Stimulated activated CD8-positive, alpha-beta memory T cell treated with anti-CD3 and anti-CD28 coated beads, Interleukin-4, amount 100 ng/mL, for 24 hours (primary cell): ENCODE measurements around the gene TLX2.

Source experiments
- DNase-seq: peaks from one replicate; pipeline ENCODE4 v3.0.0-alpha.2; 2020; ENCODE audit warnings: low read depth

The TLX2 gene

DNA sequence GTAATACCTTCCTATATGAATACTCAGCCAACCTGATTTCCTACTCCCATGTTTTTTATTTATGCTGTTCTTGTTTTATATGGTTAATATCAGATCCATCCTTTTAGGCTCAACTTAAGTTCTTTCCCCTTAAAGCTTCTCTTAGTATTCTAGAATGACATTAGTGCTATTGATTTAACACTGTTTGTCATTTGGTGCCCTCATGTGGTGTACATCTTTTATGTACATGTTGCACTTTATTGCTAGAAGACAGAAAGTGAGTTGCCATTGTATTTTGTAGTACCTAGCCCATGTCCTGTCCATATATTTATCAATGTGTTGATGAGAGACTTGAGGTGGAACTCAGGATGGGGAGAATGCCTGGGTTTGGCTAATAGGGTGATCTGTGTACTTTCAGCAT is 18.0 kb downstream of the TLX2 start:
- DNase-seq: no peak

GRCh38 chr2:74533464-74533863 is 19.2 kb downstream of the TLX2 start:
- DNase-seq: no peak

GRCh38 chr2:74534411-74534810 is 20.2 kb downstream of the TLX2 start:
- no peak for DNase-seq

- DNase-seq: no peak
Measured at GRCh38 chr2:74535440-74535965, 21.3 kb downstream of the TLX2 start.

- no peak for DNase-seq
Measured at GRCh38 chr2:74536166-74536950, 22.1 kb downstream of the TLX2 start.

DNA sequence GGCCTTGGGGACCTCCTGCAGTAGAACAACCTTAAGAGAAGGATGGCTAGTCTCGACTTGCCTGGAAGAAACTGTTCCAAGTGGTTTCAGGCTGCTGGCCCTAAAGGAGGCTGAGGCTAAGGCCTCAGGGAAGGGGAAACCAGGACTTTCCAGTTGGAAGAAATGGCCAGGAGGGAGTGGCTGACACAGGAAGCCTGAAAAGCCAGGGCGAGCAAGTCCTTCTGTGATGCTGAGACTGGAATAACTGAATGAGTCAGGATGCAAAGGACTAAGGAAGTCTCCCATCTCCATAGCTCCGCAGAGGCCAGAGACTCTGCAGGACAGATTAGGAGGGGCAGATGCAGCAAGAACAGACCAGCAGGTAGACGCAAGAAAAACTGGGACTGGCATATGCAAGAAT is 22.9 kb downstream of the TLX2 start:
- DNase-seq: no peak

DNA sequence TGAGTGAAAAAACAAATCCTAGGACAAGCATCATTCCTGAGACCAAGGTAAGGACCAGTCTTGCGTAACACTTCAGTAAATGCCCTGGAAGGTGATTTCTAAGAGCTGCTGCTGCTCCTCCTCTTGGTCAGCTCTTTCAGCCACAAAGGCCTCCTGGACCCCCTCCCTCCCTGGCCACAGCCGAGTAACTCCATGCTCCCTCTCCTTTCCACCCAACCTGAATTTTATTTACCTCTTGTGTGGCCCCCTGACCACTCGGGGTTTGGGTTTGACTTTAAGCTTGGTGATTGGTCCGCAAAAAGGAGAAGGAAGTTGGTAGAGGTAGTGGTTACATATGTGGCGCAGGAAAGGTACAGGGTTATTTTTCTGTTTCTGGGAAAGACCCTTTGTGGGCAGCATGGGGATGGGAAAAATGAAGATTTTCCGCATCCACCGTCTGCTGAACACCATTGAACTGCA is 24.7 kb downstream of the TLX2 start:
- DNase-seq: no peak

DNA sequence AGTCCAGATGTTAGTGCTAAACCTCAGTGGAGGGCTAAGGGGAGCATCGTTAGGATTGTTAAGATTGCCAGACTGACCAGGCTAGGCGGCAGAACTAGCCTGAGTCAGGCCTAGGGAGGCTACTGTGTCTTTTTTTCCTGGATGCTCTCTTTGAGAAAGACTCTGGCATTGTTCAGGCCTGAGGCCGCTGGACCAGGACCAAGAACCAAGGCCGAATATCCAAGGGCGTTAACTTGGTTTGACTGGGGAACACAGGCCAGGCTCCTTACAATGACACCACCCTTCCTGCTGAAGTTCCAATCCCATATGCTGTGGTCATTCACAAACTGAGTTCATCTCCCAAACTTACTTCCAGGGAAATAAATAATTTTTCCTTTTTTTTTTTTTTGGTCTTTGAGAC is 26.0 kb downstream of the TLX2 start:
- no peak for DNase-seq

DNA sequence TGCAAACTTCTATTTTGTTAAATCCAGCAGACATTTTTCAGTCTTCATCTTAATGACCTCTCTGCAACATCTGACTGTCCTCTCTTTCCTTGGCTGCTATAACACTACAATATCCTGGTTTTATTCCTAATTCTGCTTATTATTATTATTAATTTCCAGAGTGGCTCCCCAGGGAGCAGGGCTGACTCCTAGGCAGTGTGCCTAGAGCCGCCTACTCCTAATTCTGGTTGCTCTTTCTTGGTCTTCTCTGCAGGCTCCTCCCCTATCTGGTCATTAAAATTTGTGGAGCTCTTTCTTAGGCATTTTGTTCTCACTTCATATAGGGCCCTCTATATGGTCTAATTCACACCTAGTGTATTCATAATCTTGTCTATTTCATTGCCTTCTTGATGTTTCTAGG is 28.7 kb downstream of the TLX2 start:
- DNase-seq: no peak

DNA sequence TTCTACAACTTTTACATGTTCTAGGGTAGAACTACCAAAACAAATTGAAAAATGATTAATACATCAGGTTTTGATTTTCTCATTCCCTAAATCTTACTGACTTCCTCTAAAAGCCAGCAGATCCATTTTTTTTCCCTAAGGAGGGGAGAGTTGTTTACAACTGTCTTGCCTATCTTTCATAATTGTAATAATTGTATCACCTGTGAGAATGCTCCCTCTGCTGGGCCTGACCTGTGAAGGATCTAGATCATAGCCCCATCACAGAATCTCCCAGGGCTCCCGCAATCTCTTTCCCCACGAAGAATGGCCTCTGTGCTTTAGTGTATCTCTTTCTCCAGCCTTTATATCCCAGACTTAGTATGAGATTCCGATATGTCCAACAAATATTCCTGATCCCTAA is 30.4 kb downstream of the TLX2 start:
- DNase-seq: no peak

DNA sequence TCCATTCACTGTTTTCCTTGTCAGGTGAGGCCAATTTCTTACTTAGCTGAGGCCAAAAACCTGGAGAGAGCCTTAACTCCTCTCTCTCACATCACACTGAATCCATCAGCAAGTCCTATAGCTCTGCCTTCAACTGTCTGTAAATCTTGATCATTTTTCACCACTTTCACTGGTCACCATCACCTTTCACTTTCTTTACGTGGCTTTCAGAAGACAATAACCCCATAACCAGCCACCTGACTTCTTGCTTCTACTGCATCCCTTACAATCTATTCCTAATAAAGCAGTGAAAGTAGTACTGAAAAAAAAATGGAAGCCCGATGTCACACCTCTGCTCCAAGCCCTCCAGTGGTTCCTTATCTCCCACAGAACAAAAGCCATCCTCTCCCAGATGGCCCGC is 31.8 kb downstream of the TLX2 start:
- no peak for DNase-seq

DNA sequence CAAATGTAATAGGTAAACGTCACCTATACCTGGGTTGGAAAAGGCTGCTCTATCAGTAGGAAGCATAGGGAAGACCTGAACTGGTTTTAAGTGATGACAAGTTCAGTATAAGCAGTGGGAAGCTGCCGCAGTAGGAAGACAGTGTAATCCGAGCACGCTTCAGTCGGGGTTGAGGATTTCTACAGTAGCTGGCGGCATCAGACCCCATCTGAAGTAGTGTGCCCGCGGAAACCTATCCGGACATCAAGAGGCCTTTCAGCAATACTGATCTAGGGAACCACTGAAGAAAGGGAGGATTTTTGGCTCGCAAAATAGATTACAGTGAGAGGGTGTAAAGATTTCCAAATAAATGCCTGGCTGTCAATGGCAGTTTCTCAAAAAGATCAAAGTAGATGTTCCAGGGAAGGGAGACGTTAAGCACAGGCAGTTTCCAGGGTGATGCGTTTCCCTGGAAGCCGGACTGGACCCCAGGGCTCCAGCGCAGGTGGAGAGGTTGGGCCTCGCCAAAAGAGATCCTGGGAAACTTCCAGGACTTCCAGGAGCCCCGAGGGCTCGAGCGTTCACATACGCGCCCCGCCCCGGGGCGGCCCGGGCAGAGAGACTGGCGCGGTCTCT is 34.1 kb downstream of the TLX2 start:
- no peak for DNase-seq

- no peak for DNase-seq
Measured at GRCh38 chr2:74548900-74549826, 34.9 kb downstream of the TLX2 start.

GRCh38 chr2:74550231-74550630 is 36.0 kb downstream of the TLX2 start:
- DNase-seq: no peak

DNA sequence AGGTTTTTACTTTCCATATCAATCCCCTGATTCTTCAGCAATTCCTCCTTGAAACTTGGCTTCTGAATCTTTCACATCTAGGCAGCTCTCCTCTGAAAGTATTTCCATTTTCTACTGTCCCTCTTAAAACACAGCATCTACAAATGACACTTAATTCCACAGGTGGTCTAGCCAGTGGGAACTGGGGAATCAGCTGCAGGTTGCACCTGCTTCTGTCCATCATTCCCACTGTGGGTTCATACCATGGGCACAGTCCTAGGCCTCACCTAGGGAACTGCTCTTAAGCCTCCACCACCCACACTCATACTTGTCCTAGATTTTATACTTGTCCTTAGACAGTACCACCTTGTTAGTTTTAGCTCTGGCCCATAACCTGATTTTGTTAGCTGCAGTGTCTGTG is 37.3 kb downstream of the TLX2 start:
- no peak for DNase-seq

GRCh38 chr2:74551942-74552913 is 38.0 kb downstream of the TLX2 start:
- DNase-seq: no peak

GRCh38 chr2:74552914-74553811 is 38.9 kb downstream of the TLX2 start:
- no peak for DNase-seq

DNA sequence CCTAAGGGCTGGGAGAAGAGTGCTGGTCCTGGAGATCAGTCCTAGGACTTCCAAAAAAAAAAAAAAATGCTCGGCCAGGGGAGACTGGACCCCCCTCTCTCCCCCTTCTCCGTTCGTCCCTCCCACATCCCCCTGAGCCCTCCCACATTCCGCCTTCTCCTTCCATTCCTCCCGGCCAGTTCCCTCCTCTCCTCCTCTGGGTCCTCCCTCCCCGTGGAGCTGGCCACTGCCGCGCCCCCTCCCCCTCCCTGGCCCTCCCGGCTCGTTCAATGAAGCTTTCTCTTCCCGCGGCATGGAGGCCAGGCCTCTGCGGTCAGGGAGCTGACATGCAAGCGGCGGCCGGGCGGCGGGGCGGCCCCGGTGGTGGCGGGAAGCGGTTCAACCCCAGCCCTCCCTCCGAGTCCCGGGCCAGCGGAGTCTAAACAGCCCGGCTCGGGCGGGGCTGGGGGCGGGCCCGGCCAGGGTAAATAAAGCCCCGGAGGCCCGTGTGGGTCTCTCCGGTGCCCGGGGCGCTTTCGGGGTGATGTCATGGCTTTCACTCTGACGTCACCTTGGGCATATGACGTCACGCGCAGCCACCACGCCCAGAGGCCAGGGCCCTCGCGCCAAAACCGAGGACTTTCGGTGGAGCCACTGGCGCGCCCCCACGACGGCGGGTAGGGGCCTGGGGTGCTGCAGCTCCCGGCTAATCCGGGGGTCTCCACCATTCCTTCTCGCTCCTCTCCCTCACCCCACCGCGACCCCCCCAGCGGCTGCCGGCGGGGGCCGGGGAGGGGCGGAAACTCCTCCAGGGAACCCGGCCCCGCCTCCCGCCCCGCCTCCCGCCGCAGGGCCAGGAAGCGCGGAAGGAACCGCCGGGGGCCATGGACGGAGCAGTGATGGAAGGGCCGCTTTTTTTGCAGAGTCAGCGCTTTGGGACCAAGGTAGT is 39.9 kb downstream of the TLX2 start, which contains the start of the genes DOK1 and LOXL3:
Gene DOK1, plus strand, starts transcription at position 829 of the 928 bp plus-strand sequence. Its CDS starts 35 bp downstream, at position 864.
Gene LOXL3, minus strand, starts transcription at position 51 of the 928 bp plus-strand sequence. CDS start 1,308 bp downstream, outside the sequence.
- DNase-seq: peak; percentile 76
